ENCODE data around the gene ZC3H8. TPM values are rescaled to one million over a fixed set of nuclear protein-coding genes. Genes with fewer than 3 reads are reported as not detected.
"Not testable (repeated sequence)": the region's sequence is repeated elsewhere in the genome, so short reads cannot be mapped to it uniquely, and the experiment has no call there.

The ZC3H8 gene
- total RNA-seq, 4 donors from 2014 or later: 1.8 to 42.0 (median 10.2) TPM

DNA sequence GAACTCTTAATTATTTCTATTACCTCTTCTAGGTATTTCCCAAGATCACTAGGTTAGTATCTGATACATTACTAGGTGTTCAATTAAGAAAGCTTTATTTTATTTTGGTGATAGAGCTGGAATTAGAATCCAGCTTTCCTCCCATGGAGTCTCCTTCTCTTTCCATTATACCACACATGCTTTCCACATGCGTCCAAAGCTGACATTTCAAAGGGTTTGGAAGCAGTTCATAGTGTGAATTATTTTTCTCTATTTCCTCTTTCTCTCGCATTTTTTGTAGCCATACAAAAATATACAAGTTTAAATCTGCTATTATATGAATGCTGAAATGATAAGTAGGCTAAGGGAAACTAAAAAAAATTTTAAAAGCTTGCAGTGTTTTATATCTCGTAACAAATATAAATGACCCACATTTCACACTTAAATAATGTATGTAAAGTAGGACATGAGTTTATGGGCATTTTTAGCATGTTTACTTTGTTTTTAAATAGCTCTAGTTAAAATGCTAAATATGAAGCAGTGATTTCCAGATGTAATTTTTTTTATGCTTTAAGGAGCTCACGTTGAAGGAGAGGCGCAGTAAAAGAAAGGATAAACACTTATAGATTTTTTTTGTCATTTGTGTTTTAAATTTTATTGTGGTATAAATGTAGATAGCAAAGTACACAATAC is 40.7 kb upstream of the ZC3H8 start:
- no peak overlapping the region for H3K27ac ChIP-seq
- intact Hi-C loops (cut with DNase I; ENCODE audit: low total_unique reads): no loop called here
- H3K27me3 ChIP-seq: no peaks in the 10 kb centered on the region
- no peaks in the 10 kb centered on the region for H3K4me1 ChIP-seq
- H3K9me3 ChIP-seq: no peaks in the 10 kb centered on the region
- DNase-seq: no peak
- H3K36me3 ChIP-seq: no peaks in the 10 kb centered on the region
- H3K4me3 ChIP-seq: no peak overlapping the region
- TF ChIP-seq, protein P1, sequence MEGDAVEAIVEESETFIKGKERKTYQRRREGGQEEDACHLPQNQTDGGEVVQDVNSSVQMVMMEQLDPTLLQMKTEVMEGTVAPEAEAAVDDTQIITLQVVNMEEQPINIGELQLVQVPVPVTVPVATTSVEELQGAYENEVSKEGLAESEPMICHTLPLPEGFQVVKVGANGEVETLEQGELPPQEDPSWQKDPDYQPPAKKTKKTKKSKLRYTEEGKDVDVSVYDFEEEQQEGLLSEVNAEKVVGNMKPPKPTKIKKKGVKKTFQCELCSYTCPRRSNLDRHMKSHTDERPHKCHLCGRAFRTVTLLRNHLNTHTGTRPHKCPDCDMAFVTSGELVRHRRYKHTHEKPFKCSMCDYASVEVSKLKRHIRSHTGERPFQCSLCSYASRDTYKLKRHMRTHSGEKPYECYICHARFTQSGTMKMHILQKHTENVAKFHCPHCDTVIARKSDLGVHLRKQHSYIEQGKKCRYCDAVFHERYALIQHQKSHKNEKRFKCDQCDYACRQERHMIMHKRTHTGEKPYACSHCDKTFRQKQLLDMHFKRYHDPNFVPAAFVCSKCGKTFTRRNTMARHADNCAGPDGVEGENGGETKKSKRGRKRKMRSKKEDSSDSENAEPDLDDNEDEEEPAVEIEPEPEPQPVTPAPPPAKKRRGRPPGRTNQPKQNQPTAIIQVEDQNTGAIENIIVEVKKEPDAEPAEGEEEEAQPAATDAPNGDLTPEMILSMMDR (IDR thresholded peaks at IDR 0.05): no peak
- no peak for TF ChIP-seq POLR2A (IDR thresholded peaks at IDR 0.05)

DNA sequence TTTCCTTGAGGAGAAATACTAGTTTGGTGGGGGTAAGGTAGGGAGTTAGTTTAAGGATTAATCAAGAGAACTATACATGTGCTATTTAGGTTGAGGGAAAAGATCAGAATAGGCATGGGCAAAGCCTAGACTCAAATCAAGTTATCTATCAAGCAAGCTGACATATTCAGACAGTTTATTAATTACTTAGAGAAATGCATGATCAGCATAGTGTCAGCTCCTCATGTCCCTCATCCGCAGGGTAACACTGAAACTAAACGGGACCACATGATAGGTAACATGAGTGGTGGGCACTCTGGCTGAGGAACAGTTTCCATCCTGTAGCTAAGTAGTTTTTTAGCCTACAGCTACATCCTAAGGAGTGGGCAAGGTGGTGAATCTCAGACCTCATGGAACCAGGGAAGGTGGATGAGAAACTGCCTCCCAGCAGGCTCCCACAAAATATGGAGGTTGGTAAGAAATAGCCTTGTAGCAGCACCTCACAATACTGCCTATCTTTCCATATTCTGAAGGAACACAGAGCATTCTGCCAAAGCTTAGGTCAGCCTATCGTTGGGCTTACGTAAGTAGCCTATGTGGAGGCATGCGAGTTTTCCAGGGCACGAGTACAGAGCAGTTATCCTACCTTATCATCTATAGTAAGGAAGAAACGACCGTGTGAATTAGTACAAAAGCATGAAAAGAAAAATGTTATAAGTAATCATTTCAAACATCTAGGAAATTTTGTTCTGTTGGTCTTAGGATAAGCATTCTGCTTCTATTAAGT is 39.0 kb upstream of the ZC3H8 start:
- H3K27ac ChIP-seq: no peak overlapping the region
- no peak for DNase-seq
- H3K36me3 ChIP-seq: no peaks in the 10 kb centered on the region
- no peaks in the 10 kb centered on the region for H3K27me3 ChIP-seq
- intact Hi-C loops (cut with DNase I; ENCODE audit: low total_unique reads): no loop called here
- no peak overlapping the region for H3K4me3 ChIP-seq
- TF ChIP-seq, protein P1 (IDR thresholded peaks at IDR 0.05): no peak
- no peak for TF ChIP-seq POLR2A (IDR thresholded peaks at IDR 0.05)
- no peaks in the 10 kb centered on the region for H3K9me3 ChIP-seq
- H3K4me1 ChIP-seq: no peaks in the 10 kb centered on the region

DNA sequence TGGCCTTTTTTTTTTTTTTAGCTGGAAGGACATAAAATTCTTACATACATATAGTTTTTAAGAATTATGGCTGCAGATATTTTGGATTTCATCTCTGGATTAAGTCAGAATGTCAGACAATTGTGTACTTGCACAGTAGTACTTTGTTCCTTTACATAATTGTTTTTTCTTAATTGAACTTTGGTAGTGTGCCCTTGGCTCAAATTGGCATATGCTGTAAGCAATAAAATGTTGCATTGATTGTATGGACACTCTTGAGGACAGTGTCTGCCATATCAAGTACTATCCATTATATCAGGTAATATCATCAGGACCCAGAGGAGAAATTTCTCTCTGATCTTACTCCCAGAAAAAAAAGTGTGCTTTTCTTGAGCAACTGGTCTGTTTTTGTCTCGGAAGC is 35.8 kb upstream of the ZC3H8 start:
- no peaks in the 10 kb centered on the region for H3K9me3 ChIP-seq
- no peaks in the 10 kb centered on the region for H3K36me3 ChIP-seq
- no peaks in the 10 kb centered on the region for H3K27me3 ChIP-seq
- H3K4me3 ChIP-seq: no peak overlapping the region
- TF ChIP-seq, protein P1 (IDR thresholded peaks at IDR 0.05): no peak
- no peak for TF ChIP-seq POLR2A (IDR thresholded peaks at IDR 0.05)
- H3K4me1 ChIP-seq: no peaks in the 10 kb centered on the region
- DNase-seq: no peak
- intact Hi-C loops (cut with DNase I; ENCODE audit: low total_unique reads): no loop called here
- H3K27ac ChIP-seq: no peak overlapping the region

DNA sequence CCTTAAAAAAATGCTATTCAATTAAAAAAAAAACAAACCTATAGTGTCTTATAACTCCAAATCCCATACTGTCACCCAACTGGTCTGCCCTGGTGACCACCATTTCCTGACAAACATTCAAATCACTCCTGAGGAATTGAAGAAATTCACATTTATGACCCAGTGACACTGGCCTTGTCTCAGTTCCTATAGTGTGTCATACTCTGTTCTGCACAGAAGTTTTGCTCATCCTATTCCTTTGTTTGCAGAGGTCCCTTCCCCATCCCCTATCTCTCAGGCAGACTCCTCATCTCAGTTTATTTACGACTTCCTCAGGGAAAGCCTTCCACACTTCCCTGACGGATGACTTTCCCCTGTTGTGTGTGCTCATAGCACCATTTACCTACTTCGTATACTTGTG is 35.2 kb upstream of the ZC3H8 start:
- no peak overlapping the region for H3K4me3 ChIP-seq
- no peaks in the 10 kb centered on the region for H3K36me3 ChIP-seq
- intact Hi-C loops (cut with DNase I; ENCODE audit: low total_unique reads): no loop called here
- H3K27me3 ChIP-seq: no peaks in the 10 kb centered on the region
- TF ChIP-seq, protein P1 (IDR thresholded peaks at IDR 0.05): no peak
- TF ChIP-seq POLR2A (IDR thresholded peaks at IDR 0.05): no peak
- no peak for DNase-seq
- H3K4me1 ChIP-seq: no peaks in the 10 kb centered on the region
- no peak overlapping the region for H3K27ac ChIP-seq
- no peaks in the 10 kb centered on the region for H3K9me3 ChIP-seq

DNA sequence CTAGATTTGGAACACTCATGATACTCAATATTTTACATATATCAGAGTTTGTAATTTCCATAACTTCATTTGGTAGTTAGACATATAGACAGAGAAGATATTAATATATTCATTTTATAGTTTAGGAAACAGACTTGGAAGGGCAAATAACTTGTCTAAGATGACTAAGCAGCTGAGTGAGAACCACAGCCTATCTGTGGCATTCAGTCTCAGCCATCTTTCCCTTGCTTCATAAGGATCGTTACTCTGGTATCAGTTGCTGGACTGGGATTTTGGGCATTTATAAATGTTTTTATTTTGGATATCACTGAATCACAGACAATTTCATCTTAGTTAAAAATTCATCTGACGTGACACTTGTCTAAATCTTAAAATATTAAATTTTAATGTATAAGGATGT is 28.7 kb upstream of the ZC3H8 start:
- H3K36me3 ChIP-seq; H3K4me3 ChIP-seq; H3K27me3 ChIP-seq; H3K4me1 ChIP-seq; intact Hi-C loops (cut with DNase I; ENCODE audit: low total_unique reads); DNase-seq; H3K27ac ChIP-seq; H3K9me3 ChIP-seq: not testable (repeated sequence)

DNA sequence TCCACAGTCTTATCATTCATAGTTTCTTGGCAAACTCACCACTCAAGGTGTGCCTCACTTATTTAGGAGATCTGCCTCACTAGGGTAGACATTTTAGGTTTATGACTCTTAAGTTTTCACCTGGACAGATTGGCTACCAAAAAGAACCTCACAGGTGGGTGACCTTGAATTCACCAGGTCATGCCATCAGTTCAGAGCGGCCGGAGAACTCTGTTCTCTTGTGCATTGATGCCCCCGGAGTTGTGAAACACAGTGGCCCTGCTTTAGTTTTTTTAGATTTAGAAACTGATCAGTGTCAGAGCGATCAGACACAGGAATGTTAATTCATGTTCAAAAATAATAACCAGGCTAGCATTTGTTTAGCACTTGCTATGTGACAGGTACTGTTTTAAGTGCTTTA is 27.2 kb upstream of the ZC3H8 start:
- H3K27ac ChIP-seq; H3K9me3 ChIP-seq; H3K4me1 ChIP-seq; H3K27me3 ChIP-seq; intact Hi-C loops (cut with DNase I; ENCODE audit: low total_unique reads); DNase-seq; H3K36me3 ChIP-seq; H3K4me3 ChIP-seq: not testable (repeated sequence)
